CD4-positive, alpha-beta T cell (primary cell): ENCODE measurements around the gene LTB. TPM values are rescaled to one million over a fixed set of nuclear protein-coding genes. Genes with fewer than 3 reads are reported as not detected.
A peak's percentile ranks its signal among the peaks of the same experiment; 100 is the strongest.
"Not testable (repeated sequence)": the region's sequence is repeated elsewhere in the genome, so short reads cannot be mapped to it uniquely, and the experiment has no call there.

Source experiments
- ATAC-seq: fragments of 200-7000 bp; cut with Tn5 transposase; one replicate; pipeline ENCODE4 v1.10.0; 2022; ENCODE audit warnings: mild to moderate bottlenecking; ENCODE audit not compliant: poor library complexity
- CTCF ChIA-PET: fragments of 350-600 bp; sonication (Branson Sonifier 250); formaldehyde crosslinking; loops from one replicate; lab custom pipeline; 2021; ENCODE audit warnings: antibody characterized with exemption, inconsistent platforms; lab: Charles Lee
- POLR2A ChIA-PET: fragments of 350-600 bp; sonication (Branson Sonifier 250); formaldehyde crosslinking; loops from one replicate; lab custom pipeline; 2021; ENCODE audit warnings: antibody characterized with exemption, inconsistent platforms; lab: Charles Lee
- DNase-seq, 14 experiments: peaks; one replicate each; pipeline ENCODE4 v3.0.0-alpha.2; 2013 to 2020; ENCODE audit warnings: mixed read lengths in 2 of 14
- H3K27ac ChIP-seq, 2 donors: one replicate each; pipeline versions ENCODE4 v1.5.1 to v1.7.0; 2013; ENCODE audit warnings: low read length in 2 of 2, low read depth in 1 of 2, mild to moderate bottlenecking in 1 of 2
- H3K27me3 ChIP-seq, 2 experiments: 1 replicate in 1 of 2; 2 replicates in 1 of 2; pipeline versions ENCODE4 v1.6.1 to v1.7.0; 2013; ENCODE audit warnings: low read length in 2 of 2, control low read depth in 1 of 2, mild to moderate bottlenecking in 1 of 2, moderate library complexity in 1 of 2; ENCODE audit not compliant: insufficient read depth in 2 of 2, control insufficient read depth in 1 of 2
- H3K36me3 ChIP-seq: one replicate; pipeline ENCODE4 v1.6.1; 2013; ENCODE audit warnings: low read length, control low read depth; ENCODE audit not compliant: insufficient read depth
- H3K4me1 ChIP-seq: one replicate; pipeline ENCODE4 v1.6.1; 2013; ENCODE audit warnings: low read length, control low read depth; ENCODE audit not compliant: insufficient read depth
- H3K4me3 ChIP-seq: one replicate; pipeline ENCODE4 v1.5.1; 2013; ENCODE audit warnings: mild to moderate bottlenecking, low read length, moderate library complexity
- H3K9me3 ChIP-seq, 2 experiments: 1 replicate in 1 of 2; 2 replicates in 1 of 2; pipeline versions ENCODE4 v1.6.1 to v1.7.0; 2013; ENCODE audit warnings: low read length in 2 of 2, mild to moderate bottlenecking in 2 of 2, control low read depth in 1 of 2, moderate library complexity in 1 of 2; ENCODE audit not compliant: control insufficient read depth in 1 of 2, insufficient read depth in 1 of 2
- H3K27ac Mint-ChIP-seq: one replicate; pipeline ENCODE4 v1.8.0; 2020; ENCODE audit warnings: mixed read lengths
- H3K27me3 Mint-ChIP-seq: one replicate; pipeline ENCODE4 v1.8.0; 2021; ENCODE audit warnings: mixed read lengths
- H3K36me3 Mint-ChIP-seq: one replicate; pipeline ENCODE4 v1.8.0; 2021; ENCODE audit warnings: low read depth, mixed read lengths
- H3K4me1 Mint-ChIP-seq: one replicate; pipeline ENCODE4 v1.8.0; 2021; ENCODE audit warnings: low read depth, mixed read lengths
- H3K4me3 Mint-ChIP-seq: one replicate; pipeline ENCODE4 v1.8.0; 2020; ENCODE audit warnings: mild to moderate bottlenecking, mixed read lengths
- H3K9me3 Mint-ChIP-seq: one replicate; pipeline ENCODE4 v1.8.0; 2020; ENCODE audit warnings: mixed read lengths
- CTCF ChIP-seq: fragments of 200-600 bp; IDR thresholded peaks from one replicate; pipeline ENCODE4 v1.8.0; 2022; ENCODE audit warnings: antibody characterized with exemption, mild to moderate bottlenecking
- intact Hi-C, 2 experiments: fragments of 100-400 bp; cut with DNase I in 1 of 2; cut with micrococcal nuclease in 1 of 2; formaldehyde crosslinking; loops; one replicate each; pipeline versions ENCODE4 v1.15.1 to v1.9.0; 2023 to 2025; cut with DNase I, micrococcal nuclease
- total RNA-seq, 174 experiments: library from RNA in 2 of 174; stranded (reverse) in 2 of 174; gene quantifications; one replicate each; pipeline ENCODE4 v1.2.3 and lab custom pipeline; 2021 to 2026

LTB gene
- total RNA-seq, 2 experiments from 2014 or later: 239 to 244 TPM

DNA sequence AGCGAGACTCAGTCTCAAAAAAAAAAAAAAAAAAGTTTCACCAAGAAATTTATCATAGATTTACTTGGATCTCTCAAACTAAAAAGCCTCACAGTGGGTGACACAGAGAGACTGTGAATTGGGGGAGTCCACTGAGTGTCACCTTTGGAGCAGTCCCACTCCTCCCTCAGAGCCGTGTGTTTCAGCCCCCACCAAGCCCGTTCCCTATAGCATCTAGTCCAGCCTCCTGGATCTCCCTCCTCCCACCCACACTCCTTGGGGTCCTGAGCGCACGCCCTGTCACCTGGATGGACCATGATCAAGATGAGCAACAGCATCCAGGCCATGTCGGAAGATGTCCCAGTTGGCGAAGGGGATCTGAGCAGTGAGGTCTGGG is 10.2 kb upstream of the LTB start:
- ATAC-seq: no peak
- ChIA-PET CTCF (interaction anchor here (1.3 to 8.1 kb wide), 3 partner anchors 11 to 43 kb away, joined by 4 to 353 read pairs (median 284); partner anchors contain the start of genes ATP6V1G2, LST1, LTB and NFKBIL1), POLR2A (interaction anchor here (1.1 to 29.8 kb wide), 4 partner anchors 21 to 51 kb away, joined by 4 to 1160 read pairs (median 14); partner anchors contain the start of genes DDX39B, LST1, LTA and LTB)
- no peak for TF ChIP-seq CTCF
- H3K36me3 ChIP-seq: no peaks in the 10 kb centered on the region
- Mint-ChIP-seq H3K4me3 (peak overlapping the region; percentile 6), H3K36me3 (no peaks in the 10 kb centered on the region), H3K4me1 (peaks cover 53% of the 10 kb centered on the region), H3K9me3 (no peaks in the 10 kb centered on the region), H3K27ac (peak overlapping the region; percentile 81), H3K27me3 (no peaks in the 10 kb centered on the region)
- H3K9me3 ChIP-seq: no peaks in the 10 kb centered on the region
- H3K4me1 ChIP-seq: peaks cover 74% of the 10 kb centered on the region
- H3K27me3 ChIP-seq: no peaks in the 10 kb centered on the region
- H3K4me3 ChIP-seq: no peak overlapping the region
- intact Hi-C loops: no loop called here
- H3K27ac ChIP-seq: peak overlapping the region; percentile 34 to 55
- DNase-seq: no peak

DNA sequence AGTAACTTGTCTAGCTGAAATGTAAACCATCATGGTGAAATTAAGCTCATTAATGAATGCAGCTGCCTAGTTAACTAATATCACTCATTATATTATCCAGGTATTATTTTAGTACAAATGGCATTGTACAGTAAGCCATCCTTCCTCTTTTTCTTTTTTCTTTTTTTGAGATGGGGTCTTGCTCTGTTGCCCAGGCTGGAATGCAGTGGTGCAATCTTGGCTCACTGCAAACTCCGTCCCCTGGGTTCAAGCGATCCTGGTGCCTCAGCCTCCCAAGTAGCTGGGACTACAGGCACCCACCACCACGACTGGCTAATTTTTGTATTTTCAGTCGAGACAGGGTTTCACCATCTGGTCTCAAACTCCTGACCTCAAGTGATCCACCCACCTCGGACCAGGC is 8.5 kb upstream of the LTB start:
- intact Hi-C loops, H3K36me3 ChIP-seq, H3K27me3 ChIP-seq, ATAC-seq, DNase-seq, H3K9me3 ChIP-seq, H3K4me3 Mint-ChIP-seq, H3K9me3 Mint-ChIP-seq, H3K27ac ChIP-seq, H3K27me3 Mint-ChIP-seq, H3K4me3 ChIP-seq, H3K36me3 Mint-ChIP-seq: not testable (repeated sequence)
- ChIA-PET POLR2A (interaction anchor here (1.5 to 29.8 kb wide), 2 partner anchors 20 to 39 kb away, joined by 3 to 1160 read pairs; partner anchors contain the start of genes LST1, LTA, LTB and TNF), CTCF (interaction anchor here (1.2 to 2.9 kb wide), 2 partner anchors 10 to 39 kb away, joined by 3 to 10 read pairs; no protein-coding TSS in a partner anchor)
- peaks cover 58% of the 10 kb centered on the region for H3K4me1 Mint-ChIP-seq
- peaks cover 75% of the 10 kb centered on the region for H3K4me1 ChIP-seq
- H3K27ac Mint-ChIP-seq: peak overlapping the region; percentile 64

DNA sequence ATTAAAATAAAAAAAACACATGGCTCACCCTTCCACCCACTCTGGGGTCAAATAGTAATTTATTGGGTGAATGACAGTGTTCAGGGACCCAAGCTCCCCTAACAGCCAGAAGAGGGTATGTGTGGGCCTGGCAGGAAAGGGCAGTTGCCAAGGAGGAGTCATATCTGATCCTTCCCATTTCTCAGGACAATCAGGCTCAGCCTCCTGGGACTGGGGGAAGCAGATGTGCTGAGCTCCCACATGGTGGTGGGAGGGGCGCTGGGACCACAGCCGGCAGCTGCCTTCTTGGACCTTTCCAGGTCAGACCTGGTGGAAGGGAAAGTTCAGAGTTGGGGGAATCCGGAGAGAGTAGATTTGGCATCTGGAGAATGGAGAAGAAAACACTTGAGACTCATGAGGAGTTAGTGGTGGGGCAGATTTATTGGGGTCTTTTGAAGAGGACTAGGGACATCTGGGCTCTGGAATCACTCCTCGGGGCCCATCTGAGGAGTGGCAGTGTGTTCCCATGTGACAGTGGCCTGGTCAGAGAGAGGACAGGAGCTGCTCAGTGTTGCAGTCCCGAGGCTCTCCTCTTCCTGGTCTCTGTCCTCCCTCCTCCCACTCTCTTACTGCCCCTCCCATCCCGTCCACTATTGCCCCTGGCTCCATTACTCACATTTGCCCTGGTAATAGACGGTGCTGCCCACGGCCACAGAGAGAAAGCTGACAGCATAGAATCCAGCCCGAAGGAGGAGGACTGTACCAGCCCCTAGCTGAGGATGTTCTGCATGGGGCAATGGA is 6.8 kb upstream of the LTB start:
- H3K27me3 Mint-ChIP-seq: no peaks in the 10 kb centered on the region
- ATAC-seq (no peak), DNase-seq (no peak)
- Histone ChIP-seq H3K27ac (no peak overlapping the region), H3K36me3 (no peaks in the 10 kb centered on the region), H3K9me3 (no peaks in the 10 kb centered on the region), H3K4me3 (no peak overlapping the region), H3K27me3 (no peaks in the 10 kb centered on the region), H3K4me1 (peaks cover 81% of the 10 kb centered on the region)
- no peaks in the 10 kb centered on the region for H3K36me3 Mint-ChIP-seq
- POLR2A ChIA-PET: interaction anchor here (0.6 to 29.8 kb wide), 4 partner anchors 9 to 47 kb away, joined by 3 to 1160 read pairs (median 112); partner anchors contain the start of genes ATP6V1G2, DDX39B, LST1 and LTA
- intact Hi-C loops: loop anchor here in 1 of 2 experiments (10.0 kb wide), 1 partner anchor 246 kb away; no protein-coding TSS in a partner anchor
- H3K9me3 Mint-ChIP-seq: no peaks in the 10 kb centered on the region
- CTCF ChIA-PET: interaction anchor here (1.1 to 16.9 kb wide), 3 partner anchors 7 to 38 kb away, joined by 3 to 353 read pairs (median 10); partner anchors contain the start of gene NCR3
- peak overlapping the region; percentile 23 for H3K4me3 Mint-ChIP-seq
- H3K27ac Mint-ChIP-seq: peak overlapping the region; percentile 85
- no peak for TF ChIP-seq CTCF
- peaks cover 74% of the 10 kb centered on the region for H3K4me1 Mint-ChIP-seq
